Lower lobe of right lung (tissue), 2 donors: ENCODE results near the gene PLEKHH1. TPM values are rescaled to one million over a fixed set of nuclear protein-coding genes. Genes with fewer than 3 reads are reported as not detected.

Experiments
- ATAC-seq, 2 donors: fragments of 200-7000 bp; cut with Tn5 transposase; one replicate each; pipeline ENCODE4 v1.9.1; 2020 to 2022; ENCODE audit warnings: mild to moderate bottlenecking in 2 of 2, moderate library complexity in 2 of 2
- DNase-seq: peaks from one replicate; pipeline ENCODE4 v3.0.0-alpha.2; 2020
- H3K27ac ChIP-seq: fragments of 200-600 bp; one replicate; pipeline ENCODE4 v1.8.0; 2022
- H3K27me3 ChIP-seq: fragments of 200-600 bp; one replicate; pipeline ENCODE4 v1.8.0; 2022; ENCODE audit warnings: low read depth
- H3K36me3 ChIP-seq: fragments of 200-600 bp; one replicate; pipeline ENCODE4 v1.8.0; 2022; ENCODE audit warnings: mild to moderate bottlenecking
- H3K4me1 ChIP-seq: fragments of 200-600 bp; one replicate; pipeline ENCODE4 v1.8.0; 2022
- H3K4me3 ChIP-seq: fragments of 200-600 bp; one replicate; pipeline ENCODE4 v1.8.0; 2022; ENCODE audit warnings: mild to moderate bottlenecking
- H3K9me3 ChIP-seq: fragments of 200-600 bp; one replicate; pipeline ENCODE4 v1.8.0; 2022
- intact Hi-C: fragments of 100-400 bp; cut with DNase I; formaldehyde crosslinking; loops from one replicate; pipeline ENCODE4 v1.11.0; 2022
- total RNA-seq: library from RNA; stranded (reverse); fragmentation: NEBNext Ultra II Directional; extraction: Animal tissue kit (Norgen Biotek cat#: 25700); gene quantifications from one replicate; pipeline ENCODE4 v1.2.1, GENCODE V29; 2021
- TF ChIP-seq, protein P1 (sequence below): fragments of 200-600 bp; IDR thresholded peaks from one replicate; pipeline ENCODE4 v1.8.0; 2022; ENCODE audit warnings: antibody characterized with exemption, mild to moderate bottlenecking
- donor health status: DM: no; HTN: yes; CAD: no; lungs with severe emphysema.

PLEKHH1 gene
- total RNA-seq, 1 donor from 2014 or later: 4.6 TPM

DNA sequence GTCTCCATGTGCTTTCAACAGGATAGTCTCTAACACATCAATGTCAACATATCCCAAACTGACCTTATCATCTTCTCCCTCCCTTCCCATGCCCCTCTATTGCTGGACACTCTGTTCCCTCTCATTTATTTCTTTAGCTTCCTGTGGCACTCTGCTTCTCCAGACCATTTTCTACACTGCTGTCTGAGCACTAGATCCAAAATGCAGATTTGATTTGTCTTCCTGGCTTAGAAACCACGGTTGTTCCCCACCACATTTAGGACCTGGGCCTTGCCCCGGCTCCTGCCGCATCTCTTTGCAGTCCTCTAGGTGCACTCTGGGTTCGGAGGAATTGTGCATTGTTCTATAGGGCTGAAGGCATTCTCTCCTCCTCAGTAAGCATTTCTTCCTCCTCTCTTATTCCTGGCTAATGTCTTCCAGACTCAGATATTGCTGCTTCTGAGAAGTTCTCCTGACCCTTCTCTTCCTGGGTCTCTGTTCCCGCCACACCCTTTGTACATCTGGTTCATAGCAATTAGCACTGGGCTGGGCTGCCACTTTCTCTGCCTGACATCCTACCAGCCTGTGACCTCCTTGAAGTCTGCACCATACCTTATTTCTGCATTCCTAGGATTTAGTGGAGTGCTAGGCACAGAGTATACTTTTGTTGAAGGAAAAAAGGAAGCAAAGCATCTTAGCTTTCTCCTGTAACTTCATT, 100.5 kb downstream of the PLEKHH1 start:
- TF ChIP-seq, protein P1, sequence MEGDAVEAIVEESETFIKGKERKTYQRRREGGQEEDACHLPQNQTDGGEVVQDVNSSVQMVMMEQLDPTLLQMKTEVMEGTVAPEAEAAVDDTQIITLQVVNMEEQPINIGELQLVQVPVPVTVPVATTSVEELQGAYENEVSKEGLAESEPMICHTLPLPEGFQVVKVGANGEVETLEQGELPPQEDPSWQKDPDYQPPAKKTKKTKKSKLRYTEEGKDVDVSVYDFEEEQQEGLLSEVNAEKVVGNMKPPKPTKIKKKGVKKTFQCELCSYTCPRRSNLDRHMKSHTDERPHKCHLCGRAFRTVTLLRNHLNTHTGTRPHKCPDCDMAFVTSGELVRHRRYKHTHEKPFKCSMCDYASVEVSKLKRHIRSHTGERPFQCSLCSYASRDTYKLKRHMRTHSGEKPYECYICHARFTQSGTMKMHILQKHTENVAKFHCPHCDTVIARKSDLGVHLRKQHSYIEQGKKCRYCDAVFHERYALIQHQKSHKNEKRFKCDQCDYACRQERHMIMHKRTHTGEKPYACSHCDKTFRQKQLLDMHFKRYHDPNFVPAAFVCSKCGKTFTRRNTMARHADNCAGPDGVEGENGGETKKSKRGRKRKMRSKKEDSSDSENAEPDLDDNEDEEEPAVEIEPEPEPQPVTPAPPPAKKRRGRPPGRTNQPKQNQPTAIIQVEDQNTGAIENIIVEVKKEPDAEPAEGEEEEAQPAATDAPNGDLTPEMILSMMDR: no peak
- ATAC-seq: no peak

DNA sequence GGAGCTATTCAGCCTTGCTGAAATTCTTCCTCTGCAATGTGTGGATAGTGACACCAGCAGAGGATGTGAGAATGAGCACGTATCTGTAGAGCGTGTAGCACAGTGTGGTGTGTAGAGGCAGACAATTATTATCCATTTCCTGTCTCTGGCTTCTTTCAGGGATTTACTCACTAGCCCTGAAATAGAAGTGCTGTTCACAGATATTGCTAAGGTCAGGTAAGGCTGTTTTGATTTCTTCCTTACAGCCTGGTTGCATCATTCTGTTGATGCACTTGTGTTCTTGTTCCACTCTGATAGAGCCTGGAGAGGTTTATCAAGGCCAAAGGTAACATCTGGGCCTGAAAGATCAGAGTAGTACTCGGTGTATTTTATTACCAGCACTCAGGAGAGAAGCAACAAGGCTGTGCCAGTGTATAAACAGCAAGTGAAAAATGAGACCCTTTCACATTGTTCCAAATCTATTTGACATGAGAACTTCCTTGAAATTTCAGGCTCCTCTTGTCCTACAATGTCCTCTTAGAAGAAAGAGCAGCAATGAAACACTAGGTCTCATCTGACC, 103.3 kb downstream of the PLEKHH1 start:
- no peak overlapping the region for H3K27ac ChIP-seq
- H3K36me3 ChIP-seq: no peaks in the 10 kb centered on the region
- intact Hi-C loops: no loop called here
- TF ChIP-seq, protein P1: no peak
- H3K4me3 ChIP-seq: no peak overlapping the region
- H3K4me1 ChIP-seq: no peaks in the 10 kb centered on the region
- no peaks in the 10 kb centered on the region for H3K9me3 ChIP-seq
- ATAC-seq (no peak), DNase-seq (no peak)
- no peaks in the 10 kb centered on the region for H3K27me3 ChIP-seq

More for the DNA sequence above, 100.5 kb downstream of the PLEKHH1 start:
- intact Hi-C loops: no loop called here
- Histone ChIP-seq H3K27me3 (no peaks in the 10 kb centered on the region), H3K27ac (no peak overlapping the region), H3K4me3 (no peak overlapping the region), H3K36me3 (no peaks in the 10 kb centered on the region), H3K4me1 (no peaks in the 10 kb centered on the region), H3K9me3 (no peaks in the 10 kb centered on the region)
- no peak for DNase-seq

DNA sequence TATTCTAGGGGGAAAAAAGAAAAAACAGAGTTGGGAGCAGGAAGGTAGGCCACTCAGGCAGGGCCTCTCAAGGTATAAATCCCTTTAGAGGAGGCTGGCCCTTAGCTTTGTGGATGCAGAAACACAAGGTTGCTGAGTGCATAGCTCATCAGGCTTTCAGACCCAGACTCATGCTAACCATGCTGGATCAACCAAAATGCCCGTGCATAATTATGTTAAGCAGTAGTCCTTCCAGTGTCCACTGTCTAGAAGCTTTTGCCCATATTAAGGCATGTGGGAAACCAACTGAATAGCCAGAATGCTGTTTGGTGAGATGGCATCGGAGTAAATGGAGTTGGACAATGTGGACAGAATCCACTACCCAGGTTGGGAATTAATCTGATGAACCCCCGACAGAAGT, 105.6 kb downstream of the PLEKHH1 start:
- intact Hi-C loops: no loop called here
- Histone ChIP-seq H3K4me1 (no peaks in the 10 kb centered on the region), H3K36me3 (no peaks in the 10 kb centered on the region), H3K27ac (no peak overlapping the region), H3K27me3 (no peaks in the 10 kb centered on the region), H3K9me3 (no peaks in the 10 kb centered on the region), H3K4me3 (no peak overlapping the region)
- ATAC-seq (no peak), DNase-seq (no peak)
- TF ChIP-seq, protein P1: no peak

Other genes starting within 250 kb of the PLEKHH1 start
- gene ATP6V1D, start 173.5 kb upstream of the PLEKHH1 start, total RNA-seq: 79.1 TPM
- gene EIF2S1, start 173.0 kb upstream of the PLEKHH1 start, total RNA-seq: 64.7 TPM
- gene PLEK2, start 121.1 kb upstream of the PLEKHH1 start, total RNA-seq: 2.3 TPM
- 6.4 TPM for gene TMEM229B, start 44.6 kb upstream of the PLEKHH1 start, total RNA-seq
- 17.2 TPM for gene PIGH, start 67.0 kb downstream of the PLEKHH1 start, total RNA-seq
- 0.77 TPM for gene ARG2, start 86.6 kb downstream of the PLEKHH1 start, total RNA-seq
- 108 TPM for gene VTI1B, start 141.3 kb downstream of the PLEKHH1 start, total RNA-seq
- gene RDH11, start 162.5 kb downstream of the PLEKHH1 start, total RNA-seq: 50.4 TPM
- 0.38 TPM for gene RDH12, start 168.6 kb downstream of the PLEKHH1 start, total RNA-seq